ENCODE data around the gene PSMB4. TPM values are rescaled to one million over a fixed set of nuclear protein-coding genes. Genes with fewer than 3 reads are reported as not detected.
A peak's percentile ranks its signal among the peaks of the same experiment; 100 is the strongest.
"Not testable (repeated sequence)": the region's sequence is repeated elsewhere in the genome, so short reads cannot be mapped to it uniquely, and the experiment has no call there.

The PSMB4 gene
- 335 and 339 TPM in 2 replicates for total RNA-seq
- 370 and 426 TPM in 2 replicates for polyA plus RNA-seq
- polyA plus RNA-seq (2012) = 333 and 407 TPM in 2 replicates
- 644 and 656 TPM in 2 replicates for polyA minus RNA-seq (ENCODE audit: low replicate concordance)

- TF ChIP-seq, protein P1, sequence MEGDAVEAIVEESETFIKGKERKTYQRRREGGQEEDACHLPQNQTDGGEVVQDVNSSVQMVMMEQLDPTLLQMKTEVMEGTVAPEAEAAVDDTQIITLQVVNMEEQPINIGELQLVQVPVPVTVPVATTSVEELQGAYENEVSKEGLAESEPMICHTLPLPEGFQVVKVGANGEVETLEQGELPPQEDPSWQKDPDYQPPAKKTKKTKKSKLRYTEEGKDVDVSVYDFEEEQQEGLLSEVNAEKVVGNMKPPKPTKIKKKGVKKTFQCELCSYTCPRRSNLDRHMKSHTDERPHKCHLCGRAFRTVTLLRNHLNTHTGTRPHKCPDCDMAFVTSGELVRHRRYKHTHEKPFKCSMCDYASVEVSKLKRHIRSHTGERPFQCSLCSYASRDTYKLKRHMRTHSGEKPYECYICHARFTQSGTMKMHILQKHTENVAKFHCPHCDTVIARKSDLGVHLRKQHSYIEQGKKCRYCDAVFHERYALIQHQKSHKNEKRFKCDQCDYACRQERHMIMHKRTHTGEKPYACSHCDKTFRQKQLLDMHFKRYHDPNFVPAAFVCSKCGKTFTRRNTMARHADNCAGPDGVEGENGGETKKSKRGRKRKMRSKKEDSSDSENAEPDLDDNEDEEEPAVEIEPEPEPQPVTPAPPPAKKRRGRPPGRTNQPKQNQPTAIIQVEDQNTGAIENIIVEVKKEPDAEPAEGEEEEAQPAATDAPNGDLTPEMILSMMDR (conservative IDR thresholded peaks at IDR 0.05 in 1 of 2, IDR thresholded peaks at IDR 0.05 in 1 of 2; ENCODE audit: low read depth in 1 of 2, low read length in 2 of 2) = peak; percentile 24 to 37
- no peak for TF ChIP-seq EZH2 (IDR thresholded peaks at IDR 0.05; ENCODE audit: low read length, missing control alignments)
These were observed at the start of gene PSMB4 for GRCh38 chr1:151399324-151400171. TSS of gene PSMB4 (plus strand) at chr1:151399573. CDS start at chr1:151399588, 15 bp downstream.

DNA sequence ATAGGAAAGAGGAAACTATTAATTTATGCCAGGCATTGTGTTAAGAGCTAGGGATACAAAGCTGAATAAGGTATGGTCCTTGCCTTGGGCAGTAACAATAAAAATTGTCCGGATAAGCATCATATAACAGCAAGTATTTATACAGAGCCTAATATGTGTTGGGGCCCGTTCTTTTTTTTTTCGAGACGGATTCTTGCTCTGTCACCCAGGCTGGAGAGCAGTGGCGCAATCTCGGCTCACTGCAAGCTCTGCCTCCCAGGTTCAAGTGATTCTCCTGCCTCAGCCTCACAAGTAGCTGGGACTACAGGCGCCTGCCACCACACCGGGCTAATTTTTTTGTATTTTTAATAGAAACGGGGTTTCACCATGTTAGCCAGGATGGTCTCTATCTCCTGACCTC is 49.0 kb upstream of the PSMB4 start:
- not testable (repeated sequence) for H3K4me3 ChIP-seq (replicated peaks in 1 of 4; ENCODE audit: control extremely low read depth in 1 of 4, insufficient read depth in 1 of 4, low read depth in 3 of 4, low read length in 4 of 4); H4K20me1 ChIP-seq (ENCODE audit: control insufficient read depth, extremely low read depth, insufficient read depth, low read length); H3K36me3 ChIP-seq (ENCODE audit: control insufficient read depth, insufficient read depth, low read length); DNase-seq (ENCODE audit: low read depth in 2 of 2); H2AFZ ChIP-seq (ENCODE audit: low read length); H3K27me3 ChIP-seq (ENCODE audit: control insufficient read depth, insufficient read depth, low read length); H3K4me1 ChIP-seq (ENCODE audit: control insufficient read depth, extremely low read depth, insufficient read depth, low read length); H3K27ac ChIP-seq (ENCODE audit: insufficient read depth, low read length); H3K4me2 ChIP-seq (ENCODE audit: extremely low read depth, insufficient read depth, low read length); H3K9ac ChIP-seq (ENCODE audit: insufficient read depth, low read length); H3K79me2 ChIP-seq (ENCODE audit: control insufficient read depth, insufficient read depth, low read length); H3K9me3 ChIP-seq (ENCODE audit: control insufficient read depth, insufficient read depth, low read depth, low read length)

More at GRCh38 chr1:151399324-151400171, at the start of gene PSMB4:
- H3K79me2 ChIP-seq (ENCODE audit: control insufficient read depth, insufficient read depth, low read length) = peaks cover 20% of the 10 kb centered on the region
- H3K36me3 ChIP-seq (ENCODE audit: control insufficient read depth, insufficient read depth, low read length) = peaks cover 8% of the 10 kb centered on the region
- peaks cover 2% of the 10 kb centered on the region for H4K20me1 ChIP-seq (ENCODE audit: control insufficient read depth, extremely low read depth, insufficient read depth, low read length)
- no peaks in the 10 kb centered on the region for H3K27me3 ChIP-seq (ENCODE audit: control insufficient read depth, insufficient read depth, low read length)
- peak within 1 kb of the TSS; percentile 93 for H3K27ac ChIP-seq (ENCODE audit: insufficient read depth, low read length)
- peak within 1 kb of the TSS; percentile 86 for H3K9ac ChIP-seq (ENCODE audit: insufficient read depth, low read length)
- H3K4me2 ChIP-seq (ENCODE audit: extremely low read depth, insufficient read depth, low read length) = peak within 1 kb of the TSS; percentile 91
- DNase-seq (ENCODE audit: low read depth in 2 of 2) = peak; percentile 94 to 96
- H3K9me3 ChIP-seq (ENCODE audit: control insufficient read depth, insufficient read depth, low read depth, low read length) = no peaks in the 10 kb centered on the region
- H3K4me1 ChIP-seq (ENCODE audit: control insufficient read depth, extremely low read depth, insufficient read depth, low read length) = peaks cover 8% of the 10 kb centered on the region
- peak within 1 kb of the TSS; percentile 80 to 97 (median 92) for H3K4me3 ChIP-seq (replicated peaks in 1 of 4; ENCODE audit: control extremely low read depth in 1 of 4, insufficient read depth in 1 of 4, low read depth in 3 of 4, low read length in 4 of 4)
- peak within 1 kb of the TSS; percentile 89 for H2AFZ ChIP-seq (ENCODE audit: low read length)

DNA sequence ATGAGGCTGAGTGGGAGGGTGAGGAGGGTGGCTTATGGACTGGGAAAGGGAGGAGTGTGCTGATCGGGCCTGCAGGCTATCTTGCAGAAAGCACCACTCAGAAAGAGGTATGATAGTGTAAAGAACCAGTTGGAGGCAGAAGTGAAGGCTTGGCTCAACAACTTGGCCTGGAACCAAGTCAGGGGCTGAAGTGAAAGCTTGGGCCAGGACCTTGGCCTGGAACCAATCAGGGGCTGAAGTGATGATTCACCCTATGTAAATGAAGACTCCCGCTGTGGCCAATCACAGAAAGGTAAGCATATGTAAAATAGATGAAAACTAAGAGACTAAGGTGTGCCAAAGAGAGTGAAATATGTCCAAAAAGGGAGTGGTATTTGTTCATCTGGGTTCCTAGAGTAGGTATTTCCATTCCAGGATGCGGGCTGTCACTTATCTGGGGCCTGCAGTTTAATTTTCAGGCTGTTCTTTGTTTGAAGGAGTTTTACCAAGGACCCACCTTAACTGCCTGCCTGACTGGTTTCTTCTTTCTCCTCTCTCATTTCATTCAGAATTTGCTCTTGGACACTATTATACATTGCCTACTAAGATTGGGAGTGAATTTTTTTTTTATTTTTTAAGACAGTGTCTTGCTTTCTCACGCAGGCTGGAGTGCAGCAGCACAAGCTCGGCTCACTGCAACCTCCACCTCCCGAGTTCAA is 47.2 kb upstream of the PSMB4 start:
- TF ChIP-seq, protein P1 (conservative IDR thresholded peaks at IDR 0.05 in 1 of 2, IDR thresholded peaks at IDR 0.05 in 1 of 2; ENCODE audit: low read depth in 1 of 2, low read length in 2 of 2) = no peak
- no peak for TF ChIP-seq EZH2 (IDR thresholded peaks at IDR 0.05; ENCODE audit: low read length, missing control alignments)
- Histone ChIP-seq H3K4me1 (ENCODE audit: control insufficient read depth, extremely low read depth, insufficient read depth, low read length) (peaks cover 3% of the 10 kb centered on the region), H3K9ac (ENCODE audit: insufficient read depth, low read length) (no peak overlapping the region), H3K27me3 (ENCODE audit: control insufficient read depth, insufficient read depth, low read length) (no peaks in the 10 kb centered on the region), H3K9me3 (ENCODE audit: control insufficient read depth, insufficient read depth, low read depth, low read length) (no peaks in the 10 kb centered on the region), H3K4me3 (replicated peaks in 1 of 4; ENCODE audit: control extremely low read depth in 1 of 4, insufficient read depth in 1 of 4, low read depth in 3 of 4, low read length in 4 of 4) (no peak overlapping the region), H3K36me3 (ENCODE audit: control insufficient read depth, insufficient read depth, low read length) (no peaks in the 10 kb centered on the region), H3K4me2 (ENCODE audit: extremely low read depth, insufficient read depth, low read length) (no peak overlapping the region), H4K20me1 (ENCODE audit: control insufficient read depth, extremely low read depth, insufficient read depth, low read length) (no peaks in the 10 kb centered on the region), H2AFZ (ENCODE audit: low read length) (no peak overlapping the region), H3K27ac (ENCODE audit: insufficient read depth, low read length) (no peak overlapping the region), H3K79me2 (ENCODE audit: control insufficient read depth, insufficient read depth, low read length) (no peaks in the 10 kb centered on the region)
- DNase-seq (ENCODE audit: low read depth in 2 of 2) = peak in 1 of 2 donors; percentile 32

All from fibroblast of lung (primary cell).